ENCODE data around the gene LZTS3.
A peak's percentile ranks its signal among the peaks of the same experiment; 100 is the strongest.
"Not testable (repeated sequence)": the region's sequence is repeated elsewhere in the genome, so short reads cannot be mapped to it uniquely, and the experiment has no call there.

Gene LZTS3

DNA sequence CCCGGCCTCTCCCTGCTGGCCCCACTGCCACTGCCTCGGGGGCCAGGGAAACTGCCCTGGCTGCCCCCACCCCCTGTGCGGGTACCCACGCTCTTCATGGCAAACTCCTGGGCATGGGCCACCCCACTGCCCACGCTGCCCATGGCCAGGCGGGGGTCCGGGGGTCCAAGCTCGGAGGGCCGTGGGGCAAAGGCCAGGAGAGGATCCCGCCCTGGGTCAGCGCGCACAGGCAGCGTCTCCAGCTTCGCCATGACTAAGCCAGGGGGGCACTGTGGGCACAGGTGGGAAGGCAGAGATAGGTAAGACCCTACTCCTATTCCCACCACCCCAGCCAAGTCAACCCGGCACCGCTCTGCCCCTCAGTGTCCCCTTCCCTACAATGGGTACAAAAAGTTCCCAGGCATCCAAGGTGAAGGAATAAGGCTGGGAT, 6.4 kb downstream of the LZTS3 start:
- DNase-seq: no peak

DNA sequence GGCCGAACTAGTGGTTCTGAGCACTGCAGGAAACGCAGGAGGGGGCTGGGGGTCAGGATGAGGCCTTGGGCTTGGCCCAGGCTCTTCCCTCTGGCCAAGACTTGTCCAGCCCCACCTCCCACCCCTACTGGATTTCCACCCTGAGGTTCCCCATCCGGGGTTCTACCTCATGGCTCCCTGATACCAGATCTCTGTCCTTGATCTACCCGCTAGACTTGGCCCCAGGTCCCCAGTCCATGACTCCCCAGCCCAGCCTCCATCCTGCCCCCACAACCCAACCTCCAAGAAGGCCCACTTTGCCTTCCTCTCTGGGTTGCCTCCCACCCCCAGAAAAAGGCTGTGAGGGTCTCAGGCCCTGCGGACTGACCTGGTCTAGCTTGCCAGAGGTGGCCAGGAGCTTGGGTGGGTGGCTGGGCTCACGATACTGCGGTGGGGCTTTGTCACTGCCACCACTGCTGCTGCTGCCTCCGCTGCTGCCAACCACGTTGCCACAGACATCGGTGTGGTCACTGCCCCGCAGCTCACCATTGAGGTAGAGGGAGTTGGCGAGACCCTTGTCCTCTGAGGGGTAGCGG, 6.9 kb downstream of the LZTS3 start:
- no peak for DNase-seq

DNA sequence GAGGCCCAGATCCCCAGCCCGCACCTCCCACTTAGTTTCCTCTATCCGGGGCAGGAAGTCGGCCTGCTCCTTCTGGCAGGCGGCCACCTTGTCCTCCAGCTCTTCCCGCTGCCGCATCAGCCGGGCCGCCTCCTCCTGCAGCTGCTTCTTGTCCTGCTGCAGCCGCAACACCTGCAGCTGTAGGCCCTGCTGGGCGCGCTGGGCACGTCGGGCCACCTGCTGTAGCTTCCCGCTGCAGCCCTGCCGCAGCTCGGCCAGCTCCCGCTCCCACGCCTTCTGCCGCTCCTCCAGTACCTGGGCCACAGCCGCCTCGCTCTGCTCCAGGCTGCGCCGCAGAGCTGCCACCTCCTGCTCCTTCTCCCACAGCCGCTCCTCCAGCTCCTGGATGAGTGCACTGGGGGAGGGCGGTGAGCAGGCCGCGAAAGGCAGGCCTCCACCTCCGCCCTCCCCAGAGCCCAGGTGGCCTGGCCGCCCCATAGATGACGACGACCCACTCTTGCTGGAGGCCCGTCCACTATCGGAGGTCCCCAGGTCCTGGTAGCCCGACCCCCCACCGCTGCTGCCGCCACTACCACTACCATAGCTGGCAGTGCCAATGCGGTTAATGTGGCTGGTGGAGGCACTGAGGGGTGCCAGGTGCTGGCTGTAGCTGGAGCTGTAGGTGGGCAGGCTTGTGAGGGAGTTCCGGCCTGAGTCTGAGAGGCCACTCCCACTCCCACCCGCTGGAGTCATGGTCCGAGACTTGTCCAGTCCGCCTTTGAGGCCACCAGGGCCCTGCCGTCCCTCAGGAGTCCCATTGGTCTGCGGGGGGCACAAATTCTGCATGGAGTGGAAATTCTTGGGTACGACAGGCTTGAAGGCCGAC, 7.6 kb downstream of the LZTS3 start:
- DNase-seq: no peak

DNA sequence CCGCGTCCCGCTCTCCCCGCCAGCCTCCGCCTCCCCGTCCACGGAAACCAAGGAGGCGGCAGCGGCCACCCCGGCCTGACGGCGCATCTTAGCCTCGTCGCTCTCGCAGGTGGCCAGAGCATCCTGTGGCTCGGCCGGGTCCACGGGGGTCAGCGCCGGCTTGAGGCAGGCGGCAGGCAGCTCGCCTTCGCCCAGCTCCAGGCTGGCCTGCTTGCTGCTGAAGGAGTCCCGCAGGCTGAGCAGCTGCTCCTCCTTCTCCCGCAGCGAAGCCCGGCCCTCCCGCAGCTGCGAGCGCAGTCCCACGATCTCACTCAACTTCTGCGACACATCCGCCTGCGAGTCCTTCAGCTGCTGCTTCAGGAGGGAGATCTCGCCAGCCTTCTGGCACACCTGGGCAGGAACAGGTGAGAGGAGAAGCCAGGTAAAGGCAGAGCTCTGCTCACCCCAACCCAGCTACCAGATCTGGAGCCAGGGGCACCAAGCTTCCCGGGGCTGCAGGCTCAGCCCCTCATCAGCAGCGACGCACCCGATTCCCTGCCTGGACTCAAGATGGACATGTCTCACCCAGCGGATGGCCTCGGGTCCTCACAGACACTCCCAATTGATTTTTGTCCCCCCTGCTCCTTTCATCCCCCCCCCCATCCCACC, 8.5 kb downstream of the LZTS3 start:
- no peak for DNase-seq

DNA sequence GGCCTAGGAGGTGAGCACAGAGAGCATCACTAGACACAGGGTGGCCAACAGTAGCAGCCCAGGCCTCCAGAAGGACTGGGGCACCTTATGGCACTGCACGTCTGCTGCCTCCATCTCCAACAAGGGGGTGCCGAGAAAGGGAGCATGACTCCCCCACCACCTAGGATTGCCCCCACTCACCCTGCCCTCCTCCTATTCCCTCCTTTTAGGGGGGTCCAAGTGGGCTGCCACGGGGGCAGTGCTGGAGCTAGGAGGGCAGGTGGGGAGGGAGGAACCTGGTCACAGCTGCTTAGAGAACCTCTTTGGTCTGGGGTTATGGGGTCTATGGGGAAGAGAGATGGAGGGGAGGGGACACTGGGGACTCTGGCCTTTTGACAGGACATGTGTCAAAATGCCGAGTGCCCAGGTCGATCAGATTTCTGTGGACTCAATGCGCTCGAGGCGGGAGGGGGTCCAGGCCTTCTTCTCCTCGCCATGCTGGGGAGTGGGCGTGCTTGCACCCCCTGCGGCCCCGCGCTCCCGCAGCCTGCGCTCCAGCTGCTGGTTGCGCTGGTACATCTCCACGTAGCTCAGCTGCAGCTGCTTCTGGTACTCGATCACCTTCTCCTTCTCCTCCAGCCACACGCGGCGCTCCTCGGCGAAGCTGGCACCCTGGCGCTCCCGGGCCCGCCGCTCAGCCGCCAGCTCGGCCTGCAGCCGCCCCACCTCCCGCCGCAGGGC, 9.1 kb downstream of the LZTS3 start:
- no peak for DNase-seq

DNA sequence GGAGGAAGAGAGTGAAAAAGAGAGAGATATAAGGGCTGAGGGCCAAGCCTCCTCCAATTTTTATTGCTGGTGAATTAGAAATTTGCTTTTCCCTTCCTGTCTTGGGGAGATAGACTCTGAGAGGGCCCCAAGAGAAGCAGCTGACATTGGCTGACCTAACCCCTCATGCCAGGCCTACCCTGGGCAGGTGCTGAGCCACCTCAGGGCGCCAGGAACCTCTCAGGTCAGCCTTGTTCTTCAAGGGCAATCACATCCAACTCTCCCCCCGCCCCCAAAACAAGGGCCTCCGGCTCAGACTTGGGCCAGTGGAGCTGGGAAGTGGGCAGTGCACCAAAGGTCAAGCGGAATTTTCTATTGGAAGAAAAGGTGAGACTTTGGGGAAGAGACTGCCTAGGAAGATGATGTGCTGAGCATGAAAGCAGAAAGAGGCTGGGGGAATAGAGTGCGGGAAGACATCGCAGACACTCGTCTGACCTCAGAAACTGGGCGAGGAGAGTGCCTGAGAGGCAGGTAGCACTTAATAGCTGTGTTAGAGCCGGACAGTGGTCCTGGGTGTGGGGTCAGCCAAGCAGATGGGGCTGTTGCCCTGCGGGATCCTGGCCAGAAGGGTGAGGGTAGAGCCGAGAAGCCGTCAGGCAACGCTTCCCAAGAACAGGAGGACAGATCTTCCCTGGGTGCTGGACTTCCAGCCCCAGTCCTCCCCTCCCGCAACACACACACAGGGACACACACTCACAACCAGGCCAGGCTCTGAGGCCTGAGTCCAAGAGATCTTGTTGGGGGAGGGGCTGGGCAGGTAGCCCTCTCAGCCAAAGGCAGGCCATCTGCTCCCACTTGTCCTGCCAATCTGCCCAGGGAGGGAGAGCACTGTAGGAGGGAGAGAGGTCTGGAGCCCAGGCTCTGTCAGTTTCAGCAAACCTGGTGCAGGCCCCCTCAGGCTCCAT, 10.0 kb downstream of the LZTS3 start:
- no peak for DNase-seq

DNA sequence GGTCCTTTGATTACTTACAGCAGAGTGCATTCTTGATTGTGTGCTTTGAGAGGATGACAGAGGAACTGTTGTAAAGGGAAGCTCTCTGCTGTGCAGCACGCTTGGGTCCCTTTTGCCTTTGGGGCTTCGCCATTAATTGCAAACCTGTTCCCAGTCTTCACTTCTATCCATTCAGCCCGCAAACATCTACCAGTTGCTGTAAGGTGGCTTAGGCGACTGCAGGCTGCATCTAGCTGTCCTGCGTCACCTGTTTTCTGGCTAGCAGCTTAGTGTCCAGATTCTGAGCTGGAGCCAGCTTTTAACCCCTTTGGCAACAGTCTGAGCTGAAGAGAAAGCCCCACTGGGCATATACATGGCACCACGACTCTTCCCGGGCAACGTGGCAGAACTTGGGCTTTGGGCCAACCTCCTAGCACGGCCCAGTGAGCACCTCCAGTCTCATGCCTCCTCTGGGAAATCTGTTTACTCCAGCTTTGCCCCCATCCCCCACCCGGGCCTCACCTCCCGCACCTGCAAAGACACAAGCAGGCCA, 11.2 kb downstream of the LZTS3 start:
- DNase-seq: no peak

DNA sequence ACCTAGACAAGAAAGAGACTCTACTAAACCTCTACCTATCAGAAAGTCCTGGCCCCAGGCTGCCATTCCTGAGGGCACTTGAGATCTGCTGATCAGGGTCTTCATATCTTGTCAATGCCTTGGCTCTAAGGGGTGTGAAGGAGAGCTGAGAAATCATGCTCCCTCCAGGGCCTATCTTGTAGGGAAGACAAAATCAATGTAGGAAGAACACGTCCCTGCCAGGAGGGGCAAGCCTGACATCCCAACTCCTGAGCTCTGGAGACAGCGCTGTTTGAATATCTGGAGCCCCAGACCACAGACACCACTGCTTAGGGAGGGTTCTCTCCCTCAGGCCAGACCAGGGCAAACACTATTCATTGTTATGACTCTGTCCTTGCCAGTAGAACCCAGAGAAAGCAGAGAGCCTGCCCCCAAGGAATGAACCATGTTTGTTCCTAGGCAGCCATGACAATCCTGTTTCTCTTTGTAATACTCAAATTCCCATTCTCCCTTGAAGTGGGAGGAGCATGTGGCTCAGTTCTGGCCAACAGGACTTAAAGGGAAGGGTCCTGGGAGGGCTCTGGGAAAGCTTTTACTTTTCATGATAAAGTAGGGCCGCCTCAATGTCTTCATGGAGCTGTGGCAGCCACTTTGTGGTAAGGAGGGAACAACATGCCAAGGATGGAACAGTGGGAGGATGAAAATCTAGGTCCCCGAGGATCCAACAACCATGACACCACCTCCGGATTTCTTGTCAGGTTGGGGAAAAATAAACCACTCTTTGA, 11.9 kb downstream of the LZTS3 start:
- DNase-seq: no peak

DNA sequence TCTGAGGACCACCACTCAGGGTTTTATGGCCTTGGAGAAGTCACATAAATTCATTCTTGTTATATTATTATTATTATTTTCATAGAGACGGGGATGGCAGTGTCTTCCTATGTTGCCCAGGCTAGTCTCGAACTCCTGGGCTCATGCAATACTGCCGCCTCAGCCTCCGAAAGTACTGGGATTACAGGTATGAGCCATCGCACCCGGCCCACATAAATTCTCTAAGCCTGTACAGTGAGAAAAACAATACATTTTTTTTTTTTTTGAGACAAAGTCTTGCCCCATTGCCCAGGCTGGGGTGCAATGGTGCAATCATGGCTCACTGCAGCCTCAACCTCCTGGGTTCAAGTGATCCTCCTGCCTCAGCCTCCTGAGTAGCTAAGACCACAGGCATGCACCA, 12.9 kb downstream of the LZTS3 start:
- no peak for DNase-seq

DNA sequence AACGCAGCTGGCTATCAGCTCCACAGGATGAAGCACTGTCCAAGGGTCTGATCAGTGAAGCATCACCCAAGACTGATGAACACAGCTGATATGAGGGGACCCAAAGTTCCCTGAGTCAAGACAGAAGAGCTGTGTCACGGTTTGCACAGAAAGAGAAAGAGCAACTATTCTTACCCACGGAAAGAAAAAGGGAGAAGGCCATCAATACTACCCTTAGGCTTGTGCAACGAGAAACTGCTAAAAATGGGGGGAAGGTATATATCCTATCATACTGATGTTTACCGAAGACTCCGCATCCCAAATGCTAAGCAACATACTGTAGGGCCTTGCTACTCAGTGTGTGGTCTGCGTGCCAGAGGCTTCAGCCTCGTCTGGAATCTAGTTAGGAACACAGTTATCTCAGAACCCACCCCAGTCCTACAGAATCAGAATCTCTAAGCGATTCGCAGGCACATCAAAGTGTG, 14.3 kb downstream of the LZTS3 start:
- no peak for DNase-seq

DNA sequence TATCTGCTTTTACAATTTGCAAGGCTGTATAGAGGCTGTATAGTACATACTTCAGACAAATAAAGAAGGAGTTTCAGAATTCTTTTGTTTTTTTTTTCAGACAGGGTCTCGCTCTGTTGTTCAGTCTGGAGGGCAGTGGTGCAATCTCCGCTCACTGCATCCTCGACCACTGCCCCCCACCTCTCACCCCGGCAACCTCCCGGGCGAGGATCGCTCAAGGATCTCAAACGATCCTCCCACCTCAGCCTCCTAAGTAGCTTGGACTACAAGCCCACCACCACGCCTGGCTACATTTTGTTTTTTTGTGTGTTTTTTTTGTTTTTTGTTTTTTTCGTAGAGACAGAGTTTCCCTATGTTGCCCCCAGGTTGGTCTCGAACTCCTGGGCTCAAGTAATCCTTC, 15.5 kb downstream of the LZTS3 start:
- DNase-seq: no peak

DNA sequence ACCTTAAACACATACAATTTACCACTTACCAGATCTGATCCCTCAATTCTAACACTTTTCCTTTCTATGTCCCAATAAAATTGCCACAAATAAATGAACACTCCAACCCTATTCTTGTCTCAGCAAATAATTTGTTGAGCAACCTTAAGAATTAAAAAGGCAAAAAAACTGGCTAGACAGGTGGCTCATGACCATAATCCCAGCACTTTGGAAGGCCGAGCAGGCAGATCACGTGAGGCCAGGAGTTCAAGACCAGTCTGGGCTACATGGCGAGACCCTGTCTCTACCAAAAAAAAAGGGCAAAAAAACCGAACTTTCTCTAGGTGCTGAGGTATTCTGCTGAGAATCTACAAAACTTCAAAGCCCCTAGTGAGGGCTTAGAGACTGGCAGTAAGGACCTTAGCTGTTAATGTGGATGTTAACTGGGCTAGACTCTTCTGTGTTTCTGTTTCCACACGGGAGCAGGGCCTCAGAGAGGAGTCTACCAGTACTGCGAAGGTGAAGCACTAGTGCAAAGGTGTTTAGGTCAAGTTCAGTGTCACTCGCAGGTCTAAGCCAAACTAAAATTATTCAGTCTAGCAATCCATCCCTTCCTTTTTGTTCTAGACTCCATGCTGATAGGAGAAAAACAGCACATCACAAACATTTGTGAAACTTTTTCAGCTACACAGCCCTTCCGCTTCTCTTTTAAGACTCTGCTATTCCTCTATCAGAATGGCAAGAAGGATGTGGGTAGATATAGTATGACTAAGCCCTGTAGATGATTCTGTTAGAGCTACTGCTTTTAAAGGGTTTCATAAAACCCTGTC, 16.3 kb downstream of the LZTS3 start:
- DNase-seq: peak; percentile 51

DNA sequence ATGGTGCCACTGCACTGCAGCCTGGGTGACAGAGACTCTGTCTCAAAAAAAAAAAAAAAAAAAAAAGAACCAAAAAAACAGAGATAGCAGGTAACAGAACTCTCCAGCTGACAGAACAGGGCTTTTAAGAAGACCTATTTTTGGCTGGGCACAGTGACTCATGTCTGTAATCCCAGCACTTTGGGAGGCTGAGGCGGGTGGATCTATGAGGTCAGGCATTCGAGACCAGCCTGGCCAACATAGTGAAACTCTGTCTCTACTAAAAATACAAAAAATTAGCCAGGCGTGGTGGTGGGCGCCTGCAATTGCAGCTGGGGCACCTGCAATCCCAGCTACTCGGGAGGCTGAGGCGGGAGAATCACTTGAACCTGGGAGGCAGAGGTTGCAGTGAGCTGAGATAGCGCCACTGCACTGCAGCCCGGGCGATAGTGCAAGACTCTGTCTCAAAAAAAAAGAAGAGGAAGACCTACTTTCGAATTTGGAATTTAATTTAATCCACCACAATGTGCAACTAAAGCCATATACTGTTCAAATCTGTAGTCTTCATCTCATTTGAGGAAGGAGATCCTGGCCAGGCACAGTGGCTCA, 21.2 kb downstream of the LZTS3 start:
- not testable (repeated sequence) for DNase-seq

DNA sequence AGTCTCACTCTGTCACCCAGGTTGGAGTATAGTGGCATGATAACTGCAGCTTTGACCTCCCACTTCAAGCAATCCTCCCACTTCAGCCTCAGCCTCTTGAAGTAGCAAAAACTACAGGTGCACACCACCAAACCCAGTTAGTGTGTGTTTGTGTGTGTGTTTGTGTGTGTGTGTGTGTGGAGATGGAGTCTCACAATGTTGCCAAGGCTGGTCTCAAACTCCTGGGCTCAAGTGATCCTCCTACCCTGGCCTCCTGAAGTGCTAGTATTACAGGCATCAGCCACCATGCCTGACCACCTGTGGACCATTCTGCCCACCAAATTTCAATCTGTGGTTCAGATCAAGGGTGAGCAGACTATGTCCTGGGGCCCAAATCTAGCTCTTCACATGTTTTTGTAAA, 22.4 kb downstream of the LZTS3 start:
- DNase-seq: no peak

DNA sequence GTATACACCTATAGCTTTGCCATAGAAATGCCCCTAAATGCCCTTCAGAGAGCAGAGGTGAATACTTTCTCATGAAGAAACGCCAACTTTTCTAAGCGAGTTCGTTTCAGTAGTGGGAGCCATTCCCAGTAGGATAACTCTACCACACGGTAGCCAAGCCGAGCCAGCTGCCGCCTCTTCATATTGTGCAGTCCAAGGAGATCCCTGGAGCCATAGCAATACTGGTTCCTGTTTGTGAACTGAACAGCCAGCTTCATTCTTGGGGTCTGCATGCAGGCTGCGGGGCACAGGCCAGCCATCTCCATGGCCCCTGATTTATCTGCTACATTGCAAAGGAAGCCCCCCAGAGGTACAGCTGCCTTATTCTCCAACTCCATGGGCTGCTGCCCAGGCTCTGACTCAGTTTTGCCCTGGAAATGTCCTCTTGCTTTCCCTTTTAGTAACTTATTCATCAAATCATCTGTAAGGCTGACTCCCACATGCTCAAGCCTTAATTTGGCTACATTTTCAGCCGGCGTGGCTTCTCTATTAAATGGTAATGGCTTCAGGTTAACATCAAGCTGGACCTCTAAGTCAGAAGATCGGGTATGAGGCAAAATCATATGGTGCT, 26.5 kb downstream of the LZTS3 start:
- no peak for DNase-seq

DNA sequence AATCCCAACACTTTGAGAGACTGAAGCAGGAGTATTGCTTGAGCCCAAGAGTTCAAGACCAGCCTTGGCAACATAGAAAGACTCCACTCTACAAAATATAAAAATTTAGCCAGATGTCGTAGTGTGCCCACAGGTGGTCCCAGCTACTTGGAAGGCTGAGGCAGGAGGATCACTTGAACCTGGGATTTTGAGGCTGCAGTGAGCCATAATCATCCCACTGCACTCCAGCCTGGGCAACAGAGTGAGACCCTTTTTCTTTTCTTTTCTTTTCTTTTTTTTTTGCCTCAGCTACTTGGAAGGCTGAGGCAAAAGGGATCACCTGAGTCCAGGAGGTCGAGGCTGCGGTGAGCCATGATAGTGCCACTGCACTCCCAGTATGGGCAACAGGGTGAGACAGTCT, 31.6 kb downstream of the LZTS3 start:
- DNase-seq: no peak

DNA sequence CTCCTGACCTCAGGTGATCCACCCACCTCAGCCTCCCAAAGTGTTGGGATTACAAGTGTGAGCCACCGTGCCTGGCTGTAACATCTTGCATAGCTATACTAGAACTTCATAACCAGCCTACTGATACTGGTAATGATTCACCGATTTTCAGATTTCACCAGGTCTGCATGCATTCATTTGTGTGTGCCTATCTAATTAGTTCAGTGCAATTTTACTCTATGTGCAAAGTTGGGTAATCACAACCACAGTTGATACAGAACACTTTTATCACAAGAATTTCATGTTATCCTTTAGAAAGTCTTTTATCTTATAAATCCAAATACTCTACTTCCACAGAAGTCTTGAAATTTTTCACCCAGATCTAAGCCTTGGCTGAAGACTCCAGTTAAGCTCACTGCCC, 35.9 kb downstream of the LZTS3 start:
- DNase-seq: no peak

DNA sequence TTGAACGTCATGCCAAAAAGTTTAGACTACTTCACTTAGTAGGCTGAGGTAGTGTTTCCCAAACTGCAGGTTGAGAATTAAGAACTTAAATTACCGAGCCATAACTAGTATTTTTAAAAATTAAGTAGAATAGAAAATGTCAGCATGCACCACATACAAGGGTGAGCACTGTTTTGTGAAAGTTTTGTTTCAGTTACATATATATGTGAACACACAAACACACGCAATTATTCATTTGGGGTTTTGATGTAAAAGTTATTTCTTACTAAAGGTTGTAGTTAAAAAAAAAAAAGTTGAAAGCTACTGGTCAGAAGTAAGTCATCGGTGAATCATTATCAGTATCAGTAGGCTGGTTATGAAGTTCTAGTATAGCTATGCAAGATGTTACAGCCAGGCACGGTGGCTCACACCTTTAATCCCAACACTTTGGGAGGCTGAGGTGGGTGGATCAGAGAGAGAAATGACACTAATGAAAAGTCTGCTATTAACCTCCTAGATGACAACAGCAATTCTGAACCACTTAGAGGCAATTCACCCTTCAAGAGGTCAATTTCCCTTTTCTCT, 37.8 kb downstream of the LZTS3 start:
- DNase-seq: no peak

DNA sequence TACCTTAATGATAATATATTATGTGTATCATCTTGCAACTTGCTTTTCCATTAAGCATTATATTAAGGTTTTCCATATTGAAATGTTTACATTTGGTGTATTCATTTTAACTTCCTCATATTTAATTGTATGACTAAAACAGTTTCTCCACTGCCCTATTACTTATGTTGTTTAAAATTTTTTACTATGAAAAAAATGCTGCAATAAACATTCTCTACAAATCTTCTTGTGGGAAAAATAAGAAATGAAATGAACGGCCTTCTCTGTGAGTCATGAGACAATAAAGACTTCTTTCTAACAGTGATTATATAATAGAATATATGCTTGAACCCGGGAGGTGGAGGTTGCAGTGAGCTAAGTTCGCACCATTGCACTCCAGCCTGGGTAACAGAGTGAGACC, 39.2 kb downstream of the LZTS3 start:
- no peak for DNase-seq

Measured in central memory CD4-positive, alpha-beta T cell (primary cell).